ENCODE measurements around the gene TMPRSS13. TPM values are rescaled to one million over a fixed set of nuclear protein-coding genes. Genes with fewer than 3 reads are reported as not detected.

The TMPRSS13 gene
- total and polyA plus RNA-seq, 5 donors from 2014 or later: 0.57 to 3.4 (median 1.1) TPM

DNA sequence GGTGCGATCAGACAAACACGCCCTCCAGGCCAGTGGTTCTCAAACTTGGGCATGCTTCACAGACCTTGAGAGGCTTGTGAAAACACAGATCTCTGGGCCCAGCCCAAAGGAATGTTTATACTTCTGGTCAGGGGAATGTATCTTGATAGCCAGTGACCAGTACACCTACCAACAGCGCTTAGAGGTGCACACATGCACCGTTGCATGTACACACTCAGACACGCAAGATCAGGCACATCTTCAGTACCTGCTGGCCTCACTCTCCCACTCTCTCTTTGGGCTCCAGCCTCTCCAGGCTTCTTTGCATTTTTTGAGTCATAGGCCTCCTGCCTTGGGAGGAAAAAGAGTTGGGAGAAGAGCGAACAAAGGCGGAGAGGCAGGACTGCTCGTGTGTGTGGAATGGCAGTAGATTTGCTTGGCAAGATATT, 41.0 kb downstream of the TMPRSS13 start:
- Histone ChIP-seq H3K27ac (ENCODE audit: insufficient read depth, low read length, poor library complexity, severe bottlenecking) (no peak overlapping the region), H3K9me3 (ENCODE audit: control insufficient read depth in 2 of 2, low read length in 2 of 2) (no peaks in the 10 kb centered on the region), H3K36me3 (ENCODE audit: control insufficient read depth, insufficient read depth, low read length) (no peaks in the 10 kb centered on the region), H3K4me3 (ENCODE audit: low read depth, low read length) (no peak overlapping the region), H3K27me3 (ENCODE audit: control insufficient read depth, insufficient read depth, low read length) (no peaks in the 10 kb centered on the region), H3K4me1 (ENCODE audit: control insufficient read depth, insufficient read depth, low read length, poor library complexity, severe bottlenecking) (no peaks in the 10 kb centered on the region)
- peaks cover 0 to 5% (median 0%) of the 10 kb centered on the region in 4 donors for H3K4me1 Mint-ChIP-seq
- H3K4me3 Mint-ChIP-seq: no peak overlapping the region
- no peaks in the 10 kb centered on the region for H3K36me3 Mint-ChIP-seq
- H3K9me3 Mint-ChIP-seq: peaks cover 0 to 14% (median 6%) of the 10 kb centered on the region in 7 donors
- no peak overlapping the region for H3K27ac Mint-ChIP-seq
- ATAC-seq (ENCODE audit: low read depth in 2 of 2) (no peak), DNase-seq (no peak)
- H3K27me3 Mint-ChIP-seq: peaks cover 44% of the 10 kb centered on the region

DNA sequence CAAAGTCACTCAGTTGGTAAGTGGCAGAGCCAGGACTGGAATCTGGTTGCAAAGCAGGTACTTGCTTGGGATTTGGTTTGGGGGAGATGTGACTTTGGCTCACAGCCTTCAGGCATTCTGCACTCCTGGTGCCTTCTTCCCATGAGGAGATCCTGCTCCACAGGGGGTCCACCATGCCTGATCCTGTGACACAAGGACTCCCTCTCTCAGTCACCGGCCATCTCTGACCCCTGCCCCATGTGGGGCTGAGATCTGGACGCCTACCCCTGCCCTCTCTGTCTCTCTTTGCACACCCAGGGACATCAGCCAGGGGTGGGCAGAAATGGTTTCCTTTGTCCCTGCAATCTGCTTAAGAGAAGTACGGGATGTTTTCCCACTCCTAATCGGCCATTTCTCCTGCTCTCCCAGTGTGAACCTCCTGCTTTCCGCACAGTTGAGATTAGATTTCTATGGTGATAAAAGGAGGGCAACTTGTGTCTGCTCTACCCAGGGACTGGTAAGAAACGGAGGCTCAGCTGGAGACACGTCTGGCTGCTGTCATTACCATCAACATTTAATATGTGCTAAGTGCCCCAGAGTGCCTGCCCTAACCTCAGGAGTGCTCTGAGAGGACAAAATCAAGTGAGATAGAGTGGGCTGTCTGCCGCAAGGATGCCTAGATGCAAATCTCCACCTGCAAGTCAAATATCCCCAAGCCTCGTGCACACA, 41.6 kb downstream of the TMPRSS13 start:
- Histone ChIP-seq H3K9me3 (ENCODE audit: control insufficient read depth in 2 of 2, low read length in 2 of 2) (no peaks in the 10 kb centered on the region), H3K4me3 (ENCODE audit: low read depth, low read length) (no peak overlapping the region), H3K27ac (ENCODE audit: insufficient read depth, low read length, poor library complexity, severe bottlenecking) (no peak overlapping the region), H3K36me3 (ENCODE audit: control insufficient read depth, insufficient read depth, low read length) (no peaks in the 10 kb centered on the region), H3K4me1 (ENCODE audit: control insufficient read depth, insufficient read depth, low read length, poor library complexity, severe bottlenecking) (no peaks in the 10 kb centered on the region), H3K27me3 (ENCODE audit: control insufficient read depth, insufficient read depth, low read length) (no peaks in the 10 kb centered on the region)
- Mint-ChIP-seq H3K4me3 (no peak overlapping the region), H3K36me3 (no peaks in the 10 kb centered on the region), H3K27me3 (peaks cover 39% of the 10 kb centered on the region), H3K27ac (no peak overlapping the region), H3K9me3 (peaks cover 0 to 11% (median 2%) of the 10 kb centered on the region in 7 donors), H3K4me1 (peaks cover 0 to under 1% (median 0%) of the 10 kb centered on the region in 4 donors)
- DNase-seq (no peak), ATAC-seq (ENCODE audit: low read depth in 2 of 2) (no peak)

DNA sequence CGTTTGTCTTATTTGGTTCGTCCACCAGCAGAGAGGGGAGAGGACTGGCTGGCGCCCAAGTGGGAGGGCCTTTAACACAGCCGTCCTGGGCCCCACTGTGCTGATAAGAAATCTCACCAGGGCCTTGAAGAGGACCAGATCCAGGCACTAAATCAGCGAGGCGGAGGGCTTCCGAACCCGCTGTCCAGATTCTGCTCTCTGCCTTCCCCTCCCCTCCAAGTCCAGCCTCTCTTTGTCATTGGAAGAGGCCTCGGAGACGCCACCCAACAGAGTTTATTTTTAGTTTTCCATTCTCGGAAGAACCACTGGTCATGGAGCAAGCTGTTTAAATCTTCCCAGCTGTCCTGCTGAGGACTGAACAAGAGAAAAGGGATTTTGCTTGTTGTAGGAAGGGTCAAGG, 43.4 kb downstream of the TMPRSS13 start:
- Mint-ChIP-seq H3K36me3 (no peaks in the 10 kb centered on the region), H3K4me3 (no peak overlapping the region), H3K27me3 (peaks cover 50% of the 10 kb centered on the region), H3K27ac (no peak overlapping the region), H3K4me1 (no peaks in the 10 kb centered on the region), H3K9me3 (peaks cover 0 to 6% (median 2%) of the 10 kb centered on the region in 7 donors)
- no peak for ATAC-seq (ENCODE audit: low read depth in 2 of 2)
- no peaks in the 10 kb centered on the region for H3K36me3 ChIP-seq (ENCODE audit: control insufficient read depth, insufficient read depth, low read length)
- no peak for DNase-seq
- no peaks in the 10 kb centered on the region for H3K9me3 ChIP-seq (ENCODE audit: control insufficient read depth in 2 of 2, low read length in 2 of 2)
- no peak overlapping the region for H3K27ac ChIP-seq (ENCODE audit: insufficient read depth, low read length, poor library complexity, severe bottlenecking)
- H3K4me3 ChIP-seq (ENCODE audit: low read depth, low read length): no peak overlapping the region
- H3K27me3 ChIP-seq (ENCODE audit: control insufficient read depth, insufficient read depth, low read length): peaks cover 5% of the 10 kb centered on the region
- no peaks in the 10 kb centered on the region for H3K4me1 ChIP-seq (ENCODE audit: control insufficient read depth, insufficient read depth, low read length, poor library complexity, severe bottlenecking)

DNA sequence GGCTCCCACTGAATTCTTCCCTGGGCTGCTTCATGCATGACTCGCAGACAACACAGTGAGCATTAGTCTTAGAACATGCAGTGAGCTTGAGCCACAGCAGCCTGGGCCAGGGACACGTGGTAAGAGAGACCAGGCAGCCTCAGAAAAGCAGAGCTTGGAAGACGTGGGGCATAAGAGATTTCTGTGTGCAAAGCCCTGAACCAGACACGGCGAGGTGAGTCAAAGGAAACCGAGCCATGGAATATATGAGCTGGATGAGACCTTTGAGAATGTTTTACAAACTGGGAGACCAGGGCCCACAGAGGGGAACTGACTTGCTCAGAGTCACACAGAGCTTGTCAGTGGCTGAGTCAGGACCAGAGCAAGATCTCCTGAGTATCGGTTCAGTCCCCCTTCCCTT, 44.2 kb downstream of the TMPRSS13 start:
- ATAC-seq (ENCODE audit: low read depth in 2 of 2) (no peak), DNase-seq (no peak)
- Histone ChIP-seq H3K27ac (ENCODE audit: insufficient read depth, low read length, poor library complexity, severe bottlenecking) (no peak overlapping the region), H3K36me3 (ENCODE audit: control insufficient read depth, insufficient read depth, low read length) (no peaks in the 10 kb centered on the region), H3K27me3 (ENCODE audit: control insufficient read depth, insufficient read depth, low read length) (peaks cover 5% of the 10 kb centered on the region), H3K9me3 (ENCODE audit: control insufficient read depth in 2 of 2, low read length in 2 of 2) (no peaks in the 10 kb centered on the region), H3K4me1 (ENCODE audit: control insufficient read depth, insufficient read depth, low read length, poor library complexity, severe bottlenecking) (no peaks in the 10 kb centered on the region), H3K4me3 (ENCODE audit: low read depth, low read length) (no peak overlapping the region)
- H3K36me3 Mint-ChIP-seq: no peaks in the 10 kb centered on the region
- no peak overlapping the region for H3K27ac Mint-ChIP-seq
- no peaks in the 10 kb centered on the region for H3K4me1 Mint-ChIP-seq
- H3K27me3 Mint-ChIP-seq: peaks cover 58% of the 10 kb centered on the region
- no peak overlapping the region for H3K4me3 Mint-ChIP-seq
- peaks cover 0 to 5% (median 2%) of the 10 kb centered on the region in 7 donors for H3K9me3 Mint-ChIP-seq

DNA sequence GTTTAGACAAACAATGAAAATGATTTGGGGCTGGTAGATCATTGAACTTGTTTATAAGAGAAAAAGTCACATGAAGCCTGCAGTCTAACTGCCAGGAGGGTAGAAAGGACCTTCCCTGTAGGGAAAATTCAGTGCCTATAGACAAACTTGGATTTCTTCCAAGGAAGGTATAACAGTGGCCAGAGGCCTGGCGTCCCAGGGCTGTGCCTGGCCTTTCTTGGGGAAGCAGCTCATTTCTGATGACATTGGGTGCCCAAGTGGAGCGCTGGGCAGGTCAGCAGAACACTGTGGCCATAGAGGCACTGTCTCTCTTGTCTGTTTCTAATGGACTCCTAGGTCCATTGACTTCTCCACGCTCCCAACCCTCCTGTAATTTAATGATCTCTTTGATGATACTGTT, 46.1 kb downstream of the TMPRSS13 start:
- DNase-seq: no peak
- H3K27me3 Mint-ChIP-seq: peaks cover 67% of the 10 kb centered on the region
- Histone ChIP-seq H3K4me1 (ENCODE audit: control insufficient read depth, insufficient read depth, low read length, poor library complexity, severe bottlenecking) (no peaks in the 10 kb centered on the region), H3K9me3 (ENCODE audit: control insufficient read depth in 2 of 2, low read length in 2 of 2) (no peaks in the 10 kb centered on the region), H3K27ac (ENCODE audit: insufficient read depth, low read length, poor library complexity, severe bottlenecking) (no peak overlapping the region), H3K27me3 (ENCODE audit: control insufficient read depth, insufficient read depth, low read length) (peaks cover 14% of the 10 kb centered on the region), H3K4me3 (ENCODE audit: low read depth, low read length) (no peak overlapping the region), H3K36me3 (ENCODE audit: control insufficient read depth, insufficient read depth, low read length) (no peaks in the 10 kb centered on the region)
- H3K27ac Mint-ChIP-seq: no peak overlapping the region
- peaks cover 0 to 1% (median 0%) of the 10 kb centered on the region in 4 donors for H3K4me1 Mint-ChIP-seq
- no peaks in the 10 kb centered on the region for H3K9me3 Mint-ChIP-seq
- no peaks in the 10 kb centered on the region for H3K36me3 Mint-ChIP-seq
- H3K4me3 Mint-ChIP-seq: no peak overlapping the region
- no peak for ATAC-seq (ENCODE audit: low read depth in 2 of 2)

DNA sequence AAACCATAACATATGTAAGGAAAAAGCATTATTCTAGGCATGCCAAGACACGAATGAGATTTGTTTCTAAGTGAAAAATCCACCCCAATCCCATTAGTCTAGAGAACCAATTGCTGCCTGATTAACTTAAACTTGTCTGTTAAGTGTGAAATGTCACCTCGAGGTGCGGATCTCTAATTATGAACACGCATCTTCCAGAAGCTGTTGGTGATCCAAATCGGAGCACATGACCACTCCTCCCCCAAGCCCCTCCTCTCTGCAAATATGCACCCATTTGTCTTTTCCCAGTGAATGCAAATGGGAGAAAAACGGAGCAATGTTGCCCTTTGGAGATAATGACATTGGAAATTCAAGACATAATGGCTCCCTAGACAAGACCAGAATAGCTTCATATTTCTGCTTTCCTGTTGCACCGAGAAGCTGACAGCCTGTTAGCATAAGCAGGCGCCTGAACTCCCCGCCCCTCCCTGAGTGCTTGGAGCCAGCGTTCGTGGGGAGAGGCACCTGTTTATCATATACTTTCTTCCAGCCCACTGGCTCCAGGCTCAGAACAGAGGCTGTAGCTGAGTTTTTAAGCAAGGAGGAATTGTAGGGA, 46.8 kb downstream of the TMPRSS13 start:
- Mint-ChIP-seq H3K4me1 (peaks cover 0 to 4% (median 0%) of the 10 kb centered on the region in 4 donors), H3K9me3 (no peaks in the 10 kb centered on the region), H3K4me3 (no peak overlapping the region), H3K36me3 (no peaks in the 10 kb centered on the region), H3K27me3 (peaks cover 67% of the 10 kb centered on the region), H3K27ac (no peak overlapping the region)
- DNase-seq (no peak), ATAC-seq (ENCODE audit: low read depth in 2 of 2) (no peak)
- Histone ChIP-seq H3K4me3 (ENCODE audit: low read depth, low read length) (no peak overlapping the region), H3K36me3 (ENCODE audit: control insufficient read depth, insufficient read depth, low read length) (no peaks in the 10 kb centered on the region), H3K4me1 (ENCODE audit: control insufficient read depth, insufficient read depth, low read length, poor library complexity, severe bottlenecking) (no peaks in the 10 kb centered on the region), H3K9me3 (ENCODE audit: control insufficient read depth in 2 of 2, low read length in 2 of 2) (no peaks in the 10 kb centered on the region), H3K27me3 (ENCODE audit: control insufficient read depth, insufficient read depth, low read length) (peaks cover 17% of the 10 kb centered on the region), H3K27ac (ENCODE audit: insufficient read depth, low read length, poor library complexity, severe bottlenecking) (no peak overlapping the region)

DNA sequence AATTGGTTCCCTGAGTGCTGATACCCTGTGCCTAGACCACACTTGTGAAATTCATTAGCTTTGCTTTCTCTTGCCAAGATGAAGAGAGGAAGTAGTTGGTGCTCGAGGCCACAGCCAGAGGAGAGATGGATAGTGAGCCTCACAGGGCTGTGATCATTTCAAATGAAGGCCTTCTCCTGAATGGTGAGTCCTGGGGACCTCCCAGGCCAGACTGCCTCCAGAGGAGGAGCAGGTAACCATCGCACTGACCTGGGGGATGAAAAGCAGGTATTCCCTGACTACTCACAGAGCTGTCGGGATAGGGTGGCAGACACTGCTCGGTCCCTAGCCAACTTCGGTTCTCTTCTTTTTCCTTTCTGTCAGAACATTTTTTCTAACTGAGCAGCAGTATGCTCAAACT, 48.0 kb downstream of the TMPRSS13 start:
- Histone ChIP-seq H3K4me1 (ENCODE audit: control insufficient read depth, insufficient read depth, low read length, poor library complexity, severe bottlenecking) (peaks cover 8% of the 10 kb centered on the region), H3K27ac (ENCODE audit: insufficient read depth, low read length, poor library complexity, severe bottlenecking) (no peak overlapping the region), H3K9me3 (ENCODE audit: control insufficient read depth in 2 of 2, low read length in 2 of 2) (no peaks in the 10 kb centered on the region), H3K36me3 (ENCODE audit: control insufficient read depth, insufficient read depth, low read length) (no peaks in the 10 kb centered on the region), H3K27me3 (ENCODE audit: control insufficient read depth, insufficient read depth, low read length) (peaks cover 23% of the 10 kb centered on the region), H3K4me3 (ENCODE audit: low read depth, low read length) (no peak overlapping the region)
- no peak for ATAC-seq (ENCODE audit: low read depth in 2 of 2)
- Mint-ChIP-seq H3K9me3 (no peaks in the 10 kb centered on the region), H3K4me1 (peaks cover 0 to 12% (median 4%) of the 10 kb centered on the region in 4 donors), H3K27ac (peak overlapping the region in 1 of 3 donors; percentile 19), H3K27me3 (peaks cover 78% of the 10 kb centered on the region), H3K4me3 (no peak overlapping the region), H3K36me3 (no peaks in the 10 kb centered on the region)
- no peak for DNase-seq

Measured in CD4-positive, CD25-positive, alpha-beta regulatory T cell (primary cell).